Measurements from ENCODE around the gene CCDC78.

Gene CCDC78

DNA sequence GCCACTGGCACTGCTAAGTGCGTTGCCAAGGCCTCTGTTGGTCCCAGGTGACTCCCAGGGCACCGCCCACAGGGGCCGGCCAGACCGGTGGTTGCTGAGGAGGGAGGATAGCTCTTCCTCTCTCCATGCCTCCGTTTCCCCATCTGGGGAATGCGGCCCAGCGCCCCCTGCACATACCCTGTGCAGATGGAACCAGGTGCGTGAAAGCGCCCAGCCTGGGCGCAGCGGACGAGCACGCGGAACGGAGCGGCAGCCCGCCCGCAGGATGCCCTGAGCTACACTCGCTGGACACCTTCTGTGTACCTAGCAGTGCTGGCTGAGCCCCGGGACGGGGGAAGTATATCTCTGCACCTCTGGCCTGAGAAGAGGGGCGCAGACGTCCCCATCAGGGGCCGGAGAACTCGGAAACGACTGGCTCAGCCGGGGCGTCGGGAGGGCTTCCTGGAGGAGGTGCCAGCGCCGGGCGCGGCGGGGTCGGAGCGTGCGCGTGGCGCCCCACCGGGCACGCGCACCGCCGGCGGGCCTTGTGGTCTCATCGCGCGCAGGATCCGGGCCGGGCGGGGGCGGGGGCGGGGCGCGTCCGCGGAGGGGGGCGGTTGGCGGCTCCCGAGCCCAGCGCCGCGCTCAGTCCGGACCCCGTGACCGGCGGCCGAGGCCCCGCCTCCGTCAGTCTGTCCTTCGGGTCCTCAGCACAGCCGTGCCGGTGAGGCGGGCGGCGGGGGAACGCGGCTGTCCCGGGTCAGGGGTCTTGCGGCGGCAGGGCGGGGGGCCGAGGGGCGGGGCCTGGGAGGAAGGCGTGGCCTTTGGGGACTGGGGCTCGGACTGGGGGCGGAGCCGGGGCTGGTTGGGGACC, at the start of gene CCDC78, which contains the start of gene HAGHL:
CCDC78 (minus strand) TSS at position 6 of the 853 bp plus-strand sequence. CDS start 76 bp downstream, outside the sequence.
HAGHL (plus strand) TSS at position 669 of the 853 bp plus-strand sequence. CDS start 404 bp downstream, outside the sequence.
- DNase-seq (ENCODE audit: low read depth in 2 of 2), result peak in 1 of 2 donors; percentile 51

DNA sequence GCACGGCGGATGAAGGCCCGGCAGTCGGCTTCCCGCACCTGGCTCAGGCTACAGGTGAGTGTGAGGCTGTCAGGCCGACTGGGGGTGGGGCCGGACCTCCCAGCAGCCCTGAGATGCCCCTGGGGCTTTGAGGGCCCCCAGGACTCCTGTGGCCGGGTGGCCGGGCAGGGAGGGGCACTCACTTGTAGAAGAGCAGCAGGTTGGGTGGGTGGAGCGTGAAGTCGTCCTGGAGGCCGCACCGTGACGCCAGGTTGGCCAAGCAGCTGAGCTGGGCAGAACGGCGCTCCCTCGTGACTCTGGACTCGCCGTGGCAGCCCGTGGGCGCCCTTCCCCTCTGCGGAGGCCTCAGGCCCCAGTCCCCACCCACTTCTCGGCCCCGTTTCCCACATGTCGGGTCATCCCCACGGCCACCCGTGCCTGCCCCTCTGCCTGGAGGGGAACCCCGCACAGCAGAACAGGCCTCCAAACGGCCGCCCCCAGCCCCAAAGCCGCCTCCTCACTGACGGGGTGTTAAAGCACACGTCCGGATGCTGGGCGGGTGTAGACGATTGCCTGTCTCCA, 49.1 kb upstream of the CCDC78 start:
- DNase-seq (ENCODE audit: low read depth in 2 of 2), result no peak

DNA sequence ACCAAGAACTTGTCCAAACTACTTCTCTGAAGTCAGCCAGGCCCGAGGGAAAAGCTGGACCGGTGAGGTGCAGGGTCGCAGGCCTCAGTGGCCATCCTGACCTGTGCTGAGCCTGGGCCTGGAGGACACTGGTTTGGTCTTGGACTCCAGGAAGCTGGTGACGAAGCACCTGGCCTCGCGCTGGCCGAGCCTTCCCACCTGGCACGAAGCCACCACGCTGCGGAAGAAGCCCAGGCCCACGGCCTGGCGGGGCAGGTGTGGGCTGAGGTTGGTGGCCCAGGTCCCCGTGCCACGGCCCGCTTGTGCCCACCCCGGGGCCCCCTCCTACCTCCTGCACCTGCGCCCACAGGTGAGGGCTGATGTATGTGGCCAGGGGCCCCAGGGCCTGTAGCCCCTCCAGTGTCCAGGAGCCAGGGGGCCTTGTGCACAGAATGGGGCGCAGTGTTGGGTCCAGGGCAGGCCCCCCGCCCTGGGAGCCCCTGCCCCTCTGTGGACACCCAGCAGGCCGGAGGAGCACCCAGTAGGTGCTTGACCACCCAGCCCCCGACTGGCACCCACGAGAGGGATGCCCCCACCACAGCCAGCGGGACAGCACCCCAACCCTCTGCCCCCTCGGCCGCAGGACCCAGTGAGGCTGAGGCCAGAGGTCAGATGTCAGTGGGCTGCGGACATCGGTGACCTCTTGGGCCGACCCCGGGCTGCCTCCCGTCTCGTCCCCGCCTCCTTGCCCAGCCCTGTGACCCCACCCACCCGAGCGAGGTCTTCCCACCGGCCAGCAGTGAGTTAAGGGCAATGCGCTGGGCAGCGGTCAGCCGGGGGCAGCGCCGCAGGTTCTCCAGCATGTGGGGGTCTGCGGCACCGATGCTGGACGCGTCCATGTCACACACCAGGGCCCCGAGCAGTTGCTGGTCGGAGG, 48.1 kb upstream of the CCDC78 start:
- DNase-seq (ENCODE audit: low read depth in 2 of 2), result no peak

DNA sequence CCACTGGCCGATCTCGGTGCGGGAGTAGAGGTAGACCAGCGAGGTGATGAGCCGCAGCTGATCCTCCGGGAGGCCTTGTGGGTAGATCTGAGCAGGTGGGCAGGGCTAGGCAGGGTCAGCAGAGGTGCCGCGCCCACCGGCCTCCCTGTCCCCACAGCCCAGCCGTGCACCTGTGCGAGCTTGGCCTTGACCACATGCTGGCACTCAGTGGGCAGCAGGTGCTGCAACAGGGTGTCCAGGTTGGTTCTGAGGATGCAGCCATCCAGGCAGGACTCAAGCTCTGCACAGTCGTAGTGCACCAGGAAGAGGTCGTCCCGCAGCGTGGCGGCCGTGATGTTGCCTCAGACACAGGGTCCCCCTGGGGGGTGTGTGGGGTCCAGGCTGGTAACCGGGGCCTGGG, 46.7 kb upstream of the CCDC78 start:
- no peak for DNase-seq (ENCODE audit: low read depth in 2 of 2)

DNA sequence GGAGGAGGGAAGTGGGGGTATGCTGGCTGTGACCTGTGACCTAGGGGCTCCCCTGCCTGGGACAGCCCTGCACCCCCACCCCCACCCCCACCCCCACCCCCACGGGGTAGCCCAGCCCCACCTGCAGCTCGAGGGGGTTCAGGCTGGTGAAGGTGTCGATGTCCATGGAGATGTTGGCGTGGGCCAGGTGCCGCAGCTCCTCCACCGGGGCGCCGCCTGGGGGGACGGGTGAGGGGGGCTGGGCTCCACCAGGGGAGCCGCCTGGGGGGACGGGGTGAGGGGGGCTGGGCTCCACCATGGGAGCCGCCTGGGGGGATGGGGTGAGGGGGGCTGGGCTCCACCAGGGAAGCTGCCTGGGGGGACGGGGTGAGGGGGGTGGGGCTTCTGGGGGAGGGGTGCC, 44.2 kb upstream of the CCDC78 start:
- DNase-seq (ENCODE audit: low read depth in 2 of 2), result no peak

DNA sequence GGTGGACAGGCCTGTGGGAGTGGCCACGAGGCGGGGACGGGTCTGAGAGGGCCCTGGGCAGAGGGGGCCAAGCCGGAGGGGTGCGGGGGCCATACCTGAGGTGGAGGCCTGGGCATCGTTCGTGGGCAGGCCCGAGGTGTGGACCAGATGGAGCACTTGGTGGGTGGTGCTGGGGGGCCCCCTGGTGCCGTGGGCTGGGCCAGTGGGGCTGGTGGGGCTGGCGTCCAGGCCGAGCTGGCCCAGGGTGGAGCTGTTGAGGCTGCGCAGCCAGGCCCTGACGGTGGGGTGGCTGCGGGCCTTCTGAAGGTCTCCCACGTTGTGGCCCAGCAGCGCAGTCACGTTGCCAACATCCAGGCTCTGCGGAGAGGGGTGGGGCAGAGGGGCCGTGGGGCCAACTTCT, 43.7 kb upstream of the CCDC78 start:
- DNase-seq (ENCODE audit: low read depth in 2 of 2), result no peak

DNA sequence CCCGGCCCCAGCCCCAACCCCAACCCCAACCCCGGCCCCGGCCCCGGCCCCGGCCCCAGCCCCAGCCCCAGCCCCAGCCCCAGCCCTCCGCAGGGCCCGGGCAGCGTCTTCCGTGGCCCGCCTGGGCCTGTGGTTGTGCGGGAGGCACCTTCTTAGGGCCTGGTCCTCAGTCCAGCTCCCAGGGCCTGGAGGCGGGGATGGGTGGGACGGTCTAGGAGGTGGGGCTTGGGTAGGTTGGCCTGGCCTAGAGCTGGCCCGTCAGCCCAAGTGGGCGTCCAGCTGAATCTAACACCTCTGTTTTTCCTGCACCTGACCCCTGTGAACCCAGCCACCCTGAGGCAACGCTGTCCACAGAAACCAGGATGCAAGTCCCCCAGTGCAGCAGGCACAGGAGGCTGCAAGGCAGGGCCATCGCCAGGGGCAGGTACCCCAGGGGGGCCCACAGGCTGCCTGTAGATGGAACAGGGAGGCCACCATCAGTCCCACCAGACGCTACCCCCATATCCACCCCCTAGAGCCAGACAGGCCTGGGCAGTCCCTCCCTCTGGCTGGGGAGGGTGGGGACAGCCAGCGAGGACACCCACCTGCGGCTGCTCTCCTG, 43.0 kb upstream of the CCDC78 start:
- DNase-seq (ENCODE audit: low read depth in 2 of 2), result no peak

DNA sequence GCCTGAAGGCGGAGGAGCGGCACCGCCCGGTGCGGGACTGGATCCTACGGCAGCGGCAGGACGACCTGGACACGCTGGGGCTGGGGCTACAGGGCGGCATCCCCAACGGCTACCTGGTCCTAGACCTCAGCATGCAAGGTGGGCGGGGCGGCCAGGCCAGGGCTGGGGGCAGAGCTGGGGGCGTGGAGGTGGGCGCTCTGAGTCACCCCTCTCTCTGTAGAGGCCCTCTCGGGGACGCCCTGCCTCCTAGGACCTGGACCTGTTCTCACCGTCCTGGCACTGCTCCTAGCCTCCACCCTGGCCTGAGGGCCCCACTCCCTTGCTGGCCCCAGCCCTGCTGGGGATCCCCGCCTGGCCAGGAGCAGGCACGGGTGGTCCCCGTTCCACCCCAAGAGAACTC, 42.2 kb upstream of the CCDC78 start:
- DNase-seq (ENCODE audit: low read depth in 2 of 2), result no peak

DNA sequence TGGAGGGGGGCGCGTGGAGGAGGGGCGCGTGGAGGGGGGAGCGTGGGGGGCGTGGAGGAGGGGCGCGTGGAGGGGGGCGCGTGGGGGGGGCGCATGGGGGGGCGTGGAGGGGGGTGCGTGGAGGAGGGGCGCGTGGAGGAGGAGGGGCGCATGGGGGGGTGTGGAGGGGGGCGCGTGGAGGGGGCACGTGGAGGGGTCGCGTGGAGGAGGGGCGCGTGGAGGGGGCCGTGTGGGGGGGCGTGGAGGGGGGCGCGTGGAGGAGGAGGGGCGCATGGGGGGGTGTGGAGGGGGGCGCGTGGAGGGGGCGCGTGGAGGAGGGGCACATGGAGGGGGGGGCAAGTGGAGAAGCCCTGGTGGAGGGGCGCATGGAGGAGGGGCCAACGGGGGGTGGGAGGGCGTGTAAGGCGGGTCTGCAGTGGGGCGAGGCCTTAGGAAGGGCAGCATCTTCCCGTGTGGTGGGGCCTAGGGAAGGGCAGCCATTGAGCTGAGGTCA, 41.5 kb upstream of the CCDC78 start:
- no peak for DNase-seq (ENCODE audit: low read depth in 2 of 2)

DNA sequence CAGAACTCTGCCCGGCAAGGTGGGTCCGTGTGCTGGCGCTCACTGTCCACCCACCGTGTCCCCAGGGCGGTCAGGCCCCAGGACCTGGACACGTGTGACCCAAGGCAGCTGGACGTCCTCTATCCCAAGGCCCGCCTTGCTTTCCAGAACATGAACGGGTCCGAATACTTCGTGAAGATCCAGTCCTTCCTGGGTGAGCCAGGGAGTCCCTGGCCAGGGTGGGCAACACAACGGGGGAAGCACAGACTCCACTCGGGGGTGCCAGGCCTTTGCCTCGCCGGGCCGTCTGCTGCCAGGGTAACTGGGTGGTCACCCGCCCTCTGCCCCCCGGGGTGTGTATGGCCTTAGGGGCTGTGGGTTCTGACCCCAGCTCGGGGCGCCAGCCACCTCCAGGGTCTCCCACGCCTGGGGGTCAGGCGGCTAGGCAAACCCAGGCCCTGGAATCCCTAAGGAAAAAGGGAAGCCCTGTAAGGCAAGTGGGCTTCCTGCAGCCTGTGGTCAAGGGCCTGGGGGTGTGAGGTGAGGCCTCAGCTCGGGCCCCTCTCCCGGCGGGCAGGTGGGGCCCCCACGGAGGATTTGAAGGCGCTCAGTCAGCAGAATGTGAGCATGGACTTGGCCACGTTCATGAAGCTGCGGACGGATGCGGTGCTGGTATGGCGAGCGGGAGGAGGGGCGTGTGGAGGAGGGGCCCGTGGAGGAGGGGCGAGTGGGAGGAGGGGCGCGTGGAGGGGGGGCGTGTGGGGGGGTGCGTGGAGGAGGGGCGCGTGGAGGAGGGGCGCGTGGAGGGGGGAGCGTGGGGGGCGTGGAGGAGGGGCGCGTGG, 40.8 kb upstream of the CCDC78 start:
- no peak for DNase-seq (ENCODE audit: low read depth in 2 of 2)

DNA sequence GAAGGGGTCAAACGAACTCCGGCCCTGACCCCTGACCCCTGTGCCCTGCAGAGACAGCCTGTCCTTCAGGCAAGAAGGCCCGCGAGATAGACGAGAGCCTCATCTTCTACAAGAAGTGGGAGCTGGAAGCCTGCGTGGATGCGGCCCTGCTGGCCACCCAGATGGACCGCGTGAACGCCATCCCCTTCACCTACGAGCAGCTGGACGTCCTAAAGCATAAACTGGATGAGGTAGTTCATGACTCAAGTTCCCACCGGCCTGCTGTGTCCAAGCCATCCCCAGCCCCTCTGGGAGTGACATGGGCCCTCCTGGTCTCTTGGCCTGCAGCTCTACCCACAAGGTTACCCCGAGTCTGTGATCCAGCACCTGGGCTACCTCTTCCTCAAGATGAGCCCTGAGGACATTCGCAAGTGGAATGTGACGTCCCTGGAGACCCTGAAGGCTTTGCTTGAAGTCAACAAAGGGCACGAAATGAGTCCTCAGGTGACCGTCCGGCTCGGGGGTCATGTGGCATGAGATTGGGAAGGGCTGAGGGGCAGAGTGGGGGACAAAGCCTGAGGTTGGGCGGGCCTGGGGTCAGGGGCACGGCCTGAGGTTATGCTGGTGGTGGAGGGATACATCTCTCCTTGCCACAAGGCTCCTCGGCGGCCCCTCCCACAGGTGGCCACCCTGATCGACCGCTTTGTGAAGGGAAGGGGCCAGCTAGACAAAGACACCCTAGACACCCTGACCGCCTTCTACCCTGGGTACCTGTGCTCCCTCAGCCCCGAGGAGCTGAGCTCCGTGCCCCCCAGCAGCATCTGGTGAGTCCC, 40.0 kb upstream of the CCDC78 start:
- DNase-seq (ENCODE audit: low read depth in 2 of 2), result no peak

DNA sequence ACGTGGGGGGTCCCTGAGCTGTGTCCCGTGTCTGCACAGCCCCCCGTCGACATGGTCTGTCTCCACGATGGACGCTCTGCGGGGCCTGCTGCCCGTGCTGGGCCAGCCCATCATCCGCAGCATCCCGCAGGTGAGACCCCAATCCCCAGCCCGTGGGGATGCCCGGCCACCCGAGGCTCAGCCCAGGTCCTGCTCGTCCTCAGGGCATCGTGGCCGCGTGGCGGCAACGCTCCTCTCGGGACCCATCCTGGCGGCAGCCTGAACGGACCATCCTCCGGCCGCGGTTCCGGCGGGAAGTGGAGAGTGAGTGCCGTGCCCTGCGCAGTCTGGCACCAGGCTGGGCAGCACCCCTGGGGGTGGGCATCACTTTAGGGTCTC, 39.2 kb upstream of the CCDC78 start:
- DNase-seq (ENCODE audit: low read depth in 2 of 2), result no peak

DNA sequence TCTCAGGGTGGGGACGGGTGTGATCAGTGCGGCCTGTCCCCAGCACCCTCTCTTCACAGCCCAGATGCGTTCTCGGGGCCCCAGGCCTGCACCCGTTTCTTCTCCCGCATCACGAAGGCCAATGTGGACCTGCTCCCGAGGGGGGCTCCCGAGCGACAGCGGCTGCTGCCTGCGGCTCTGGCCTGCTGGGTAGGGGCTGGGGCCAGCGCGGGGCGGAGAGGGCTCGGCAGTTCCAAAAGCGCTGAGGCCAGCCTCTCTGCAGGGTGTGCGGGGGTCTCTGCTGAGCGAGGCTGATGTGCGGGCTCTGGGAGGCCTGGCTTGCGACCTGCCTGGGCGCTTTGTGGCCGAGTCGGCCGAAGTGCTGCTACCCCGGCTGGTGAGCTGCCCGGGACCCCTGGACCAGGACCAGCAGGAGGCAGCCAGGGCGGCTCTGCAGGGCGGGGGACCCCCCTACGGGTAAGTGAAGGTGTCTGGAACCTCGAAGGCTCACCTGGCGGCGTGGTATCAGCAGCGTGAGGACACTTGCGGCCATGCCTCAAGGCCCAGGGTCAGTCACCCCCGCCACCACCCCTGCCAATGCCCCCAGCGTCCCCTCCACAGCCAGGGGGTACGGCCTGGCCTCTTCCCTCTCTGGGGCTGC, 38.7 kb upstream of the CCDC78 start:
- DNase-seq (ENCODE audit: low read depth in 2 of 2), result no peak

DNA sequence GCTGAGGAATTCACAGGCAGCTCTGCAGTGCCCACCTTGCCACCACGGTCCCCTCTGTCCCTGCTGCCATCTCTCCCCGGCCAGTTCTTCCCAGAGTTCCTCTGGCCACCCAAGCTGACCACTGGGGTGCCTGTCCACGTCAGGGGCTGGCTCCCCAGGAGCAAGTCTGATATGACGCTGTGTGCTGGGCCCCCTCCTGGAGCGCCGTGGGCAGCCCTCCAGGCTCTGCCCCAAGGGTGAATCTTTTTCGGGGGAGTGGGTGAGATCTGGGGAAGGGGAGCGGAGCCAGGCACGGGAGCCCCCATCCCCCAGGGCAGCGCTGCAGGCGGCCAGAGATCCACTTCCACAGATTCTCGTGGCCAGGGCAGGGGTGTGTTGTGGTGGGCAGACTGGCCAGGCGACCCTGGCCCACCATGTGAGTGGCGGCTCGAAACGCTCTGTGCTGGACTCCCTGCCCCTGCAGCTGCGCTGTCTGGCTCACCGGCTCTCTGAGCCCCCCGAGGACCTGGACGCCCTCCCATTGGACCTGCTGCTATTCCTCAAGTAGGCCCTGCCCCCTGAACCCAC, 38.0 kb upstream of the CCDC78 start:
- DNase-seq (ENCODE audit: low read depth in 2 of 2), result no peak

DNA sequence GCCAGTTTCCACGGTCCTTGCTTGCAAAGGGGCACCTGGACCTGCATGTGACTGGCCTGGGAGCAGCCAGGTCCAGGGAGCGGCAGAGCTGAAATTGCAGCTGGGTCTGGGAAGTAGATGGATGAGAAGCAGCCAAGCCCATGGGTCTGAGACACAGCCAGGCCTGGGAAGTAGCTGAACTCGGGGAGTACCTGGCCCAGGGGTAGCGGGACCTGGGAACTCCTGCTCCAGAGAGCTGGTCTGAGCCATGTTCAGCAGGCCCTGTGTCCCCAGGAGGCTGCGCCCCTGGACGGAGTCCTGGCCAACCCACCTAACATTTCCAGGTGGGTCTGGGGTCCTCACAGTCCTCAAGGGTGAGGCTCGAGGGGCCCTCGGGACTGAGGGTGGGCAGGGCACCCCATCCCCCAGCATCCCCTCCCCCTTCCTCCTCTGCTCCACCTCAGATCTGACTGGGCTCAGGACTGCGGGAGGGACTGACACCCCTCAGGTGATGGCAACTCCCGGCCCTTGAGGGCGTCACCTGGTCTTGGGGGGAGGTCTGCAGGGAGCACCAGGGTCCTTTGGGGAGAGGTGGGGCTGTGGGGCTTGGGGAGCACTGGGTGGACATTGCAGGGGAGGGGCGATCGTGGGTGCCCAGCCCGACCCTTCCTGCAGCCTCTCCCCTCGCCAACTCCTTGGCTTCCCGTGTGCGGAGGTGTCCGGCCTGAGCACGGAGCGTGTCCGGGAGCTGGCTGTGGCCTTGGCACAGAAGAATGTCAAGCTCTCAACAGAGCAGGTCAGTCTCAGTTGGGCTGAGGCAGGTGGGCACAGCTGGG, 37.3 kb upstream of the CCDC78 start:
- no peak for DNase-seq (ENCODE audit: low read depth in 2 of 2)

DNA sequence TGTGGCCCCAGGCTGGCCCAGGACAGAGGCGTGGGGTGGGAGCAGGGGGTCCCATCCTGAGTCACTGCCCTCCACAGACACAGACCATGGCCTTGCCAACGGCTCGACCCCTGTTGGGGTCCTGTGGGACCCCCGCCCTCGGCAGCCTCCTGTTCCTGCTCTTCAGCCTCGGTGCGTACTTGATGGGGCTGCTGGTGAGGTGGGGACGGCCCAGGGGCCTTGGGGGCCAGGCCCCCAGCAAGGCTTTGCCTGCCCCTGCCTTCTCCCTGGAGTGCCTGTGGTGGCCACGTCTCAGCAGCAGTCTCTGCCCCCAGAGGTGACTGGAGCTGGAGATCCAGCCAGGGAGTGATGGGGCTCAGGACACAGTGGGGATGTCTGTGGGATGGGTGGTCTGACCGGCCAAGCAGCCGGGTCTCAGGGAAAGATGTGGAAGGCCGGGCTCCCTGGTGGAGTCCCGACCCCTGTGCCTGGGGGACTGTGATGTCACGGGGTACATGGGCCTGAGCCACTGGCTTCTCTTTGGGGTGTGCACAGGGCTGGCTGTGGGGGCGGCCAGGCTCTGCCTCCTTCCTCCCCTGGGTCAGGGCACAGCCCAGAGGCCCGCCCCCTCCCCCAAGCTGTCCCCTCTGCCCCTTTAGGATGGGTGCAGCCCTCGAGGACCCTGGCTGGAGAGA, 36.5 kb upstream of the CCDC78 start:
- no peak for DNase-seq (ENCODE audit: low read depth in 2 of 2)

DNA sequence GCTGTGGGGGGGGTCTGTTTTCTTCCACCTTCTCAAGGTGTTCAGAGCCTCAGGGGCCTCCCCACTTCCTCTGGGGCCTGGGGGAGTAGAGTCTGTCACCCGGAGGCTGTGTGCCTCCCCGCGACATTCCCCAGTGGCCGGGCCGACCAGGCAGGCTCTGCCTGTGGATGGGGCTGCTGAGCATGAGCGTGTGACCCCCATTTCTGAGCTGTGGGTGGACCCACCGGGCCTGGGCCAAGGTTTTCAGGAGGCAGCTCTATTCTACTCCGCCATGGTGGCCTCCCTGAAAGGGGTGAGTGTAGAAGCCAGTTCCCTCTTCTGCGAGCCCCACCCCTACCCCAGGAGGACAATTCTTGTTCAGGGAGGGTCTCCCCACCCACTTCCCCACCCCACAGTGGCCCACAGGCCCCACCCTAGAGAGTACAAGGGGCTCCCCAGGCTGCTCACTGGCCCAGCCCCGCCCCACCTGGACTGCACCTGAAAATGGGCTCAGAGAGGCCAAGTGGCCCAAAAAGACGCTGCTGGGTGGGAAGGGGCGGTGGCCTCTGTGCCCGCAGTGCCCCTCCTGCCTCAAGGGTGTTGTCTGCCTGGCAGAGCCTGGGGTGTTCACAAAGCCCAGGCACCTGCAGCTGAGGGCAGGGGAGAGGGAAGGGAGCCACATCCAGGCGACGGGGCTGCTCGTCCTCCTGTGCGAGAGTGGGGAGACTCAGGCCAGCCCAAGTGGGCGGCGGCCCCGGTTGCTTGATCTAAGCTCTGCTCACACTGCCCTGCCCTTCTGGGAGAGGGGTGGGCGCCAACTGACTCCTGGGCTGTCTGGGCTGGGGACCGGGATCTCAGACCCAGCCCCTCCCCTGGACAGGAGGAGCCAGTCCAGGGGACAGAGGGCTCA, 35.6 kb upstream of the CCDC78 start:
- DNase-seq (ENCODE audit: low read depth in 2 of 2), result no peak

All from stimulated activated CD4-positive, alpha-beta T cell treated with anti-CD3 and anti-CD28 coated beads, Interleukin-15, amount 100 ng/mL, for 48 hours (primary cell).